NOMO-1 (cell line): Measurements from ENCODE around the gene SMIM1.

Experiments
- DNase-seq, 2 experiments: peaks; one replicate each; lab custom pipeline; 2025; ENCODE audit not compliant: unreplicated experiment in 2 of 2; lab: John Stamatoyannopoulos, UW

SMIM1 gene

GRCh38 chr1:3753656-3754454 is 18.7 kb upstream of the SMIM1 start:
- DNase-seq, result no peak

- no peak for DNase-seq
Measured at GRCh38 chr1:3756394-3756793, 16.2 kb upstream of the SMIM1 start.

DNA sequence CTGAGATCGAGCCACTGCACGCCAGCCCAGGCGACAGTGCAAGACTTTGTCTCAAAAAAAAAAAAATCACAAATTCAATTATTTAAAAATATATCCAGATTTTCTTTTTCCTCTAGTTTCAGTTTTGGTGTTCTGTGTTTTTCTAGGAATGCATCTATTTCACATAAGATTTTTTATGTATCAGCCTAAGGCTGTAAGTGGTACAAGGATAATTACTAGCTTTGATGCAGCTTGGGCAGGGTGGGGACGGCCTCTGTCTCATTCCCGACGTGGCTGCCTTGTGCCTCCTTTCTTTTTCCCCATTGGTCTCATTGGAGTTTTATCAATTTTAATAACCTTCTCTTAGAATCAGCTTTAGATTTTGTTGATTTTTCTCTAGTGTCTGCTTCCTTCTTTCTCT is 13.4 kb upstream of the SMIM1 start:
- no peak for DNase-seq

DNA sequence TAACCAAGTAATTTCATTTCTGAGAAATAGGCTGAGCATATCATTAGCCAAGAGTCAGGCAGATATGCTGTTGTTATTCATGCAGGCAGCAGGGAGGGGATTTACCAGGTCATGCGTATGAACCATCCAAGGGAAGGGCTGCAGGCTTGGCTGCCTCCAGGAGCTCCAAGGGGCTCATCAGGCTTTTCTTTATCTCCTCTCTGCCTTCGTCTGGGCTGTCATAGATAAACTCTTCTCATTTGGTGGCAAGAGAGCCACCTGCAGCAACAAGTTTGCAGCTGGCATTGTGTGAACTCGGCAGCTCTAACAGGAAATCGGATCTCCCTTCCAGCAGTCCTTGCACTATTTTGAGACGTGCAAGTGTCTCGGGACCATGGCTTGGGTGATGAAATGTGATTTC is 12.8 kb upstream of the SMIM1 start:
- no peak for DNase-seq

- no peak for DNase-seq
Measured at GRCh38 chr1:3761296-3762010, 11.1 kb upstream of the SMIM1 start.

- DNase-seq, result no peak
Measured at GRCh38 chr1:3762151-3762872, 10.2 kb upstream of the SMIM1 start.

DNA sequence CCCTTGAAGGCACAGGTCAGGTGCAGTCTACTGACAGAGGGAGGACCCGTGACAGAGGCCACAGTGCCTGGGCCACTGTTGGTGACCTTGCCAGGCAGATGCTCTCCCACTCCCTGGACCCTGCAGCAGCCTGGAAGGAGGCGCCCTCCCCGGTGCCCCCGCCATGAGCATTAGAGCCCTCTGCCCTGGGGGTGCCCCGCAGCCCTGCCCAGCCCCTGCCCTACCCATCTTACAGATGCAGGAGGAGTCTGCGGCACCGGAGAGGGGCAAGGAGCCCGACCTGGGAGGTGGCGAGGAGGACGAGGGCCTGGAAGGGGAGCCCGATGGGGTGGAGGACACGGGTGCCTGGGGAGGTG is 9.7 kb upstream of the SMIM1 start:
- DNase-seq, result no peak

DNA sequence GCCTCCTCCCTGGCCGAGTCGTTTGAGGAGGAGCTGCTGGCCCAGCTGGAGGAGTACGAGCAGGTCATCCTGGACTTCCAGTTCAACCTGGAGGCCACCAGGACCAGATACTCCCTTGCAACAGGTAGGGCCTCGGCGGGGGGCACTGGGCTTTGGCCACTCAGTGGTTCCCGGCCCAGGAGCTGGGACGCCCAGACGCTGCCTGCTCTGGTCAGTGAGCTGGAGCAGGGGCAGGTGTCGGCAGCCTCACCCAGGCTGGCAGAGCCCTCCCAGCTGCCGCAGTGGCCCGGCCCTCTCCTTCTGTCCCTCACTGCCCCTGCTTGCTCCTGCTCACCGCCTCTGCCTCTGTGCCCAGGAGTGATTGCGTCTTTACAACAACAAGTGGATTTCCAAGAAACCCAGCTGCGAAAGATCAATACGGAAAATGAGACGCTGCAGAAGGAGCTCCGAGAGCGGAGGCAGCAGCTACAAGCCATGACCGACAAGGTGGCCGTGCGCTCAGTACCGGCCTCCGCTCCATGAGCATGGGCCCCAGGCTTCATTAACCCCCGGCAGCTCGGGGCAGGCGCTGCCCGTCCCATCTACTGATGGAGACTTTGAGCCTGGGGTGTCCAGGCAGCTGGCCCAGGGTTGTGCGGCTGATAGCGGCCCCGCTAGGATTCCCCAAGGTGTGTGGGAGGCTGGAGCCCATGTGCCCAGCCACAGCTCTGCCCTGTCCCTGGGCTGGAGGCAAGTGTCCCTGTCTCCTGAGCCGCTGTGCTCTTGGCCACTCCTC is 9.0 kb upstream of the SMIM1 start:
- no peak for DNase-seq

GRCh38 chr1:3767328-3767925 is 5.1 kb upstream of the SMIM1 start:
- no peak for DNase-seq

DNA sequence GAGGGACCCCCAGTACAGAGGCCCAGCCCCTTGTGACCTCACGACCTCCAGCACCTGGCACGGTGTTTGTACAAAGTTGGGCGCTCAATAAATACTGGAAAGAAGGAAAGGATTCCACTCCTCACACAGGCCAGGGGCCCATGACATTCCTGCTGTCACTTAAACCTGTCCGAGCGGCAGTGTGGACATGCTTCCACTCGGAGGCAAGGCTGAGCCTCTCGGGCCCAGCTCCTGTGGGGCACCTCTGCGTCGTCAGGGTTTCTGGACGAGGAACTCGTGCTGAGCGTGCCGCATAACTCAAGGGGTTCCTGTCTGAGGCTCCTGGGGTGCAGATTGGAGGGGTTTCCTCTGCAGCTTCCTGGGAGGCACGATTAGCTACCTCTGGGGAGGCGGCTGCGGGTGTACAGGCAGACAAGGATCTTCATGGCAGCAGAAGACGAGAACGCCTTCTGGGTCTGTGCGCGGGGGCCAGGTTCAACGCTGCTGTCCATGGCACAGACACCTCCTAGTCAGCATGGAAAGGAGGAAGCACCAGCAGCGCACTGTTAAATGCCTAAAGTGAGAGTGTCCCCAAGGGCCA is 3.6 kb upstream of the SMIM1 start:
- no peak for DNase-seq

GRCh38 chr1:3770047-3770765 is 2.3 kb upstream of the SMIM1 start:
- no peak for DNase-seq

GRCh38 chr1:3771108-3772026 is 1.2 kb upstream of the SMIM1 start:
- DNase-seq, result no peak

DNA sequence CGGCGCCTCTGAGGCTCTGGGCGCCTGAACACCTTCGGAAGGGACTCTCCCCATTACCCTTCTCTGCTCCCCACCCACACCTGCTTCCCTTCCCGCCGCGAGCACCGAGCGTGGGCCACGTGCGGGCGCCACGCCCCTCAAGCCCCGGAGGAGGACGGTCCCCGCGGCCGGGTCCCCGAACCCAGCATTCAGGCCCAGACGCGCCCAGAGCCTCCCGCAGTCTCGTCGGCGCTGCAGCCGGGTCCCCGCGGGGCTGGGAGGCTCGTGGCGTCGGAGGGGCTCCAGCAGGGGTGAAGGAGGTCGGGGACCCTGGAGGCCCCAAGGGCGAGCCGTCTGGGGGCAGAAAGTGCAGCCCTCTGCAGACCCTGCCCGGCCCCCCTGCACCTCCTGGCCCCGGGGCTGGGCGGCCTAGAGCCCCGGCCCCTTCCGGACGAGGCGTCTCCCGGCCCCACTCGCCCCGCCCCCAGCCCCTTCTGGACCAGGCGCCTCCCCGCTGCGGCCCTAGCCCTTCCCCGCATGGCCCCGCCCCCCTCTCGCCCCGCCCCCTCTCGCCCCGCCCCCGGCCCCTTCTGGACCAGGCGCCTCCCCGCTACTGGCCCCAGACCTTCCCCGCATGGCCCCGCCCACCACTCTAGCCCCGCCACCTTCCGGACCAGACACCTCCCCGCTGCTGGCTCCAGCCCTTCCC is 378 bp upstream of the SMIM1 start:
- peak; percentile 70 to 80 for DNase-seq

DNA sequence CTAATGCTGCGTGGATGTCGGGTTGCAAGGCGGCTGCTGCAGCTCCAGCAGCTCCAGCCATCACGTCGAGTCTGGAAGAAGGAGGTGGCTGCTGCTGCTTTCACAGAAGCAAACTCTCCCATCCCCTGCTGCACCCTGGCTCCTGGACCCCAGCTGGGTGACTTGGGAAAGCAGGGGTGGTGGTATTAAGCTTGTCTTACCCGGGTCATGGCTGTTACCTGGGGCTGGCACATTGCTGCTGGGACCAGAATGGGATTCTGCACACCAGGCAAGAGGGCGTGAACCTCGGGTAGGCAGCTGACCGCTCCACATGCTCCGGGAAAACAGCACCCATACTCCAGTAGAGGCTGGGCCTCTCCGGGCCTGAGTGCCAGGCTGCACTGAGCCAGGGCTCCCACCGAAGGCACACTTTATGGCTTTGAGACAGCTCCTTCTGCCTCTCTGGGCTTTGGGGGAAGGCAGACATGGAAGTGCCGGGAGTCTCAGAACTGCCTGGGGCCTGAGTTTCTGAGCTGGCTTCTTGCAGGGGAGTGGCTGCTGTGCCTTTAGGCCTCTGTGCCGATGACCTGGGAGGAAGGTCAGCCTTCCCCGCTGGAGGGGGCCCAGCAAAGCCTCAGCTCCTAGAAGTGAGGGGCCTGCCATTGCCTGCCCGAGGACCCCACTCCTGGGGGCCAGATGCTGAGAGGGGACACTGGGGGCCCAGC is 1.2 kb downstream of the SMIM1 start:
- no peak for DNase-seq

DNA sequence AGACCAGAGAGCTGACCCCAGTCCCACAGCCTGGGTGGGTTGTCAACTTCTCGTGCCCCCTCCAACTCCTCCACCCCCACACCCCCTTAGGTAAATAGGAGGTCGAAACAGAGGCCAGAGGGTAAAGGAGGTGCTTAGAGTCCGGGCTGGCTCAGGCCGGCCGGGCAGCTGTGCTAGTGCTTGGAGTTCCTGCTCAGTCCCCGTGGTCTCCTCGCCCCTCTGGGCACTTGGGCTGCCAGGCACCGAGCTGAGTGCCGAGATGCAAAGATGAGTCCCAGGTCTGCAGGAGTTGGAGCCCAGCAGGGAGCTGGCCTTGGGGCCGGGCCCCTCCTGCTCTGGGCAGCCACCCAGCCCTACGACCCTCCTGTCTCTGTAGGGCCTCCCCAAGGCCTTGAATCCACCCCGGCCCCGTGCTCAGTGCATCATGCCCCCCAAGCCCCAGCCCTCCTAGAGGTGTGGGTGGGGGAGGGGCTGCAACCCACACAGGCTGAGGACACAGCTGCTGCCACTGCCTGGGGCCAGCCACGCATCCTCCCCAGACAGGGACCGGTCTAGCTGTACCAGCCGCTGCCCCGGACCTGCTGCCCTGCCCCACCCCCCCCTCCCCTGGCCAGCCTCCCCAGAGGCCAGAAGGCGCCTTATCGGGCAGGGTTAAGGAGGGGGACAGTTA is 1.9 kb downstream of the SMIM1 start:
- DNase-seq, result no peak

- DNase-seq, result no peak
Measured at GRCh38 chr1:3774946-3775489, 2.5 kb downstream of the SMIM1 start.
